ENCODE measurements around the gene RBP4. TPM values are rescaled to one million over a fixed set of nuclear protein-coding genes. Genes with fewer than 3 reads are reported as not detected.
"Not testable (repeated sequence)": the region's sequence is repeated elsewhere in the genome, so short reads cannot be mapped to it uniquely, and the experiment has no call there.

Gene RBP4
- total RNA-seq, 1 donor from 2014 or later, result not detected

- no peak for DNase-seq (ENCODE audit: low read depth)
These were observed 33.5 kb downstream of the RBP4 start for GRCh38 chr10:93567277-93568104.

GRCh38 chr10:93566435-93567276, 34.4 kb downstream of the RBP4 start, which contains the start of gene FFAR4:
Gene FFAR4 (plus strand): TSS chr10:93566665. CDS start chr10:93566721, 56 bp downstream.
- DNase-seq (ENCODE audit: low read depth), result no peak

- DNase-seq (ENCODE audit: low read depth), result no peak
These were observed 35.6 kb downstream of the RBP4 start for GRCh38 chr10:93565446-93565845.

DNA sequence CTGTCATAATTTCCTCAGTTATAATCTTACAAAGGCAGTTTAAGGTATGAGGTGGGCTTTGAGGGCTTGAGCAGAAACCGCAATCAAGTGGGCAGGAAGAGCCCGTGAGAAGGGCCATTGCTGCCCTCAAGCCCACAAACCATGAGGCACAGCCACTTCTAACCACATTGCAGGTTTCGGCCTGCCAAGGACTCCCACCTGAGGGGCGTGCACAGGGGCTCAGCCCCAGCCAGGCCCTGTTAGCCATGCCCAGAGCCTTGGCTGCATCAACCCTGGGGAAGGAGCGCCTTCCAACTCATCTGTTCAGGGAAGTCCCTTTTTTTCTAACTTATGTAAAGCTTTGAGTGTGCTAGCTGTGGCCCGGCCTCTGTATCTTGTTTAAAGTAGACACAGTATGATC, 40.5 kb downstream of the RBP4 start:
- DNase-seq (ENCODE audit: low read depth), result no peak

GRCh38 chr10:93559490-93559889, 41.5 kb downstream of the RBP4 start:
- DNase-seq (ENCODE audit: low read depth), result no peak

- peak; percentile 73 for DNase-seq (ENCODE audit: low read depth)
These were observed 46.1 kb downstream of the RBP4 start for GRCh38 chr10:93554760-93555432.

GRCh38 chr10:93554316-93554663, 46.7 kb downstream of the RBP4 start:
- no peak for DNase-seq (ENCODE audit: low read depth)

GRCh38 chr10:93553482-93554315, 47.3 kb downstream of the RBP4 start:
- no peak for DNase-seq (ENCODE audit: low read depth)

- DNase-seq (ENCODE audit: low read depth), result no peak
These were observed 48.3 kb downstream of the RBP4 start for GRCh38 chr10:93552780-93553179.

- no peak for DNase-seq (ENCODE audit: low read depth)
These were observed 50.4 kb downstream of the RBP4 start for GRCh38 chr10:93550606-93551005.

DNA sequence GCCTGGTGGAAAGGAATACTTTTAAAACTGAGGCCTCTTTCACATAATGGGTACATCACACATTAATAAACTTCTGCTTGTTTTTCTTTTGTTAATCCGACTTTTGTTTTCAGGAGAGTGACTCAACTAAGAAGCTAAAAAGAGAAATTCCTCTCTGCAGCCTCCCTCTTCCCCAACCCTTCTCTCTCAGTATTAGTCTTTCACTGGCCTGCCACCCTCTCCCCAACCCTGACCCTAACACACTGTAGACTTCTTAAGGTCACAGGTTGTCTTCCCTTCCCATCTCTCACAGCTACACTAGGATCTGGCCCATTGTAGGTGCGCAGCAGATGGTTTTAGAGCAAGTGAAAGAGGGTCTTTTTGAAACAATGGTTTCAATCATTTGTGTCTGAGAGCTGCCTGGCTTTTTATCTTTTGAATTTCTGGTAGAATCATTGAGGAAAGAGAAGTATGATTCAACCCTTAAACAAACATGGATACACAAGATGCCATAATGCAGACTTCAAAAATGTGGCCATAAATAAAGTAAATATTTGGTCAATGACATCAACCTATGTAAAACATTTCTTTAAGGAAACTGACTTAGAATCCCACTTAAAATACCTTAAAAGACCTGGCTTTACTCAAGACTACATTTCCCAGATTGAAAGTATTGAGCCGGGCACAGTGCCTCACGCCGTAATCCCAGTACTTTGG, 52.5 kb downstream of the RBP4 start:
- no peak for DNase-seq (ENCODE audit: low read depth)

- no peak for DNase-seq (ENCODE audit: low read depth)
These were observed 53.5 kb downstream of the RBP4 start for GRCh38 chr10:93547522-93547921.

DNA sequence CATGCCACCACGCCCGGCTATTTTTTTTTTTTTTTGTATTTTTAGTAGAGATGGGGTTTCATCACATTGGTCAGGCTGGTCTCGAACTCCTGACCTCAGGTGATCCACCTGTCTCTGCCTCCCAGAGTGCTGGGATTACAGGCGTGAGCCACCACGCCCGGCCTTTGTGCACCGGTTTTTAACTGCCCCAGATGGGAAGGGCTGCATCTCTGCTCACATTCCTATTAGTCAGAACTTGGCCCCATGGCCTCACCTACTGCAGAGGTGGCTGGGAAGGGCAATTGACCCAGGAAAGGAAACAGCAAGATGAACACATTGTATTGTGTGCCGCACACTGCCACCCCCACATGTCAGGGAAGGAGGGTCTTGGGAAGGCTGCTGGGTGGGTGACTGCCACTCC, 54.0 kb downstream of the RBP4 start:
- DNase-seq (ENCODE audit: low read depth), result not testable (repeated sequence)

DNA sequence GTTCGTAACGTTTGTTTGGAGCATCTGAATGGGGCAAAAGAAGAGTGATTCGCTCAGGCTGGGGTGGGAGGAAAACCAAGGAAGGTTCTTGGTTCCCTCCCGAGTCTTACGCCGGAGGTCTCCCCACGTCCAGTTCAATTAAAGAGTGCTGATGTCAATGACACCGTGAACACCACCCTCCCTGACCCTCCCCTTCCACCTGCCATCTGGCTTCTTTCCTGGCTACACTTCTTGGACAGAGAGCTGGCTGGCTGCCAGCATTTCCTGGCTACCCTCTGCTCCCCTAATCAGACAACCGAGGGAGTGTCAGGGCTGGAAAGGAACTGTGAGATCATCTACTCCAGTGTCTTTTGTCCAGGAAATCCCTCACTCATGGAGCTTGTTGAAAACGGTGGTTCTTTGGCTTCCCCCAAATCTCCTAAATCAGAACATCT, 58.7 kb downstream of the RBP4 start:
- peak; percentile 81 for DNase-seq (ENCODE audit: low read depth)

Other genes with a start within 250 kb of the RBP4 start
- 249 and 264 TPM in 2 replicates for gene MYOF, start 118.9 kb downstream of the RBP4 start, total RNA-seq
- 2.1 and 3.0 TPM in 2 replicates for gene CEP55, start 104.6 kb downstream of the RBP4 start, total RNA-seq
- not detected in 2 replicates for gene FFAR4, start 34.6 kb downstream of the RBP4 start, total RNA-seq
- gene PDE6C, start 11.3 kb upstream of the RBP4 start, total RNA-seq, result not detected in 2 replicates
- 10.5 and 13.6 TPM in 2 replicates for gene FRA10AC1, start 101.4 kb upstream of the RBP4 start, total RNA-seq
- gene LGI1, start 156.7 kb upstream of the RBP4 start, total RNA-seq, result not detected in 2 replicates

All from myocyte (in vitro differentiated cells).